Osteoblast (primary cell): ENCODE measurements around the gene PSMD6. TPM values are rescaled to one million over a fixed set of nuclear protein-coding genes. Genes with fewer than 3 reads are reported as not detected.

Experiments used
- DNase-seq: peaks from one replicate; pipeline ENCODE4 v3.0.0; 2011; ENCODE audit warnings: low spot score, mixed read lengths; ENCODE audit not compliant: insufficient read length; ENCODE audit errors: missing footprints
- H2AFZ ChIP-seq: 2 replicates; pipeline ENCODE4 v1.6.0; 2011; ENCODE audit warnings: mild to moderate bottlenecking, low read length
- H3K27ac ChIP-seq: 2 replicates; pipeline ENCODE4 v1.5.1; 2011; ENCODE audit warnings: mild to moderate bottlenecking, low read depth, low read length, moderate library complexity
- H3K27me3 ChIP-seq: 2 replicates; pipeline ENCODE4 v1.6.0; 2012; ENCODE audit warnings: mild to moderate bottlenecking, control low read depth, inconsistent platforms, low read length, moderate library complexity; ENCODE audit not compliant: insufficient read depth
- H3K36me3 ChIP-seq: 2 replicates; pipeline ENCODE4 v1.5.1; 2011; ENCODE audit warnings: mild to moderate bottlenecking, low read length, control low read depth, moderate library complexity; ENCODE audit not compliant: insufficient read depth
- H3K4me1 ChIP-seq: 2 replicates; pipeline ENCODE4 v1.5.1; 2011; ENCODE audit warnings: mild to moderate bottlenecking, low read length, control low read depth, moderate library complexity; ENCODE audit not compliant: insufficient read depth
- H3K4me2 ChIP-seq: 2 replicates; pipeline ENCODE4 v1.6.0; 2011; ENCODE audit warnings: mild to moderate bottlenecking, low read length; ENCODE audit not compliant: insufficient read depth
- H3K4me3 ChIP-seq: fragments of 200-600 bp; sonication (generic); 3 replicates; pipeline ENCODE4 v1.5.1; 2012; ENCODE audit warnings: mild to moderate bottlenecking, low read length, inconsistent platforms; ENCODE audit not compliant: insufficient read depth
- H3K79me2 ChIP-seq: 2 replicates; pipeline ENCODE4 v1.6.0; 2012; ENCODE audit warnings: mild to moderate bottlenecking, low read length, control low read depth, inconsistent platforms; ENCODE audit not compliant: insufficient read depth
- H3K9me3 ChIP-seq: 2 replicates; pipeline ENCODE4 v1.5.1; 2011; ENCODE audit warnings: low read depth, low read length, control low read depth
- H4K20me1 ChIP-seq: 2 replicates; pipeline ENCODE4 v1.6.0; 2012; ENCODE audit warnings: mild to moderate bottlenecking, low read length, control low read depth; ENCODE audit not compliant: insufficient read depth
- total RNA-seq: library from RNA; depleted of rRNA; stranded (reverse); fragments of >200 nt; gene quantifications from 2 replicates; pipeline ENCODE4 v1.2.3, GENCODE V29; 2012
- TF ChIP-seq, protein P1 (sequence below): IDR thresholded peaks from 2 replicates; pipeline ENCODE4 v1.5.1; 2011; ENCODE audit warnings: mild to moderate bottlenecking, low read depth, low read length, moderate library complexity; ENCODE audit errors: extremely low read depth

The PSMD6 gene
- total RNA-seq, 1 donor: 76.7 TPM

DNA sequence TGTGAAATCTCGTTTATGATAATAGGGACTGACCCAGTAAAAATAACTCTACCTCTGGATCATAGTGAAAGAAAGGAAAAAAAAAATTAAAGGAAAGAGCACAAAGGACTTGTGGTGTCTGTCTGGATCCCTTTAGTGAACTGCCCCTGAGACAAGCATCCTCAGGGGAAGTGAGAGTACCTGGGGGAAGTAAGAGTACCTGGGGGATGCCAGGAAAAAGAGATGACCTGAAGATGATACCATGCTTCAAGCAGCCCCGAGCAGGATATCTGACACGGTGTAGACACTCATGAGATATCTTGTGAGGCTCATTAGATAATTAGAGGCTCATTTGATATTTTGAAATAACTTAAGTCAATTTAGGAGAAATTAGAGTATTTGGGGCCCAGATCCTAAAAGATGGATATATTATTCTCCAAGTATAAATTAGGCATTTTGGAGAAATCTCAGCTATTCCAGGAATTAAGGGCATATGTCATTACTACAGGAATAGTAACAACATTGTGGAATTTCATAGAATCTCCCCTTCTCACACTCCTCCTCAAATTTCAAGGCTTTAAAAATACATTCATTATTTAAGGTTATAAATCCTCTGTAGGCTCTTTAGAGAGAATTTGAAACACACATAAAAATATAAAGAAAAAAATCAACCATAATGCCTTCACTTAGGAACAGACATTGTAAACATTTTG lies 36.3 kb upstream of the PSMD6 start:
- Histone ChIP-seq H4K20me1 (no peaks in the 10 kb centered on the region), H3K4me2 (no peak overlapping the region), H3K4me1 (no peaks in the 10 kb centered on the region), H3K27me3 (no peaks in the 10 kb centered on the region), H2AFZ (no peak overlapping the region), H3K27ac (no peak overlapping the region), H3K36me3 (no peaks in the 10 kb centered on the region), H3K79me2 (no peaks in the 10 kb centered on the region), H3K9me3 (no peaks in the 10 kb centered on the region), H3K4me3 (no peak overlapping the region)
- TF ChIP-seq, protein P1, sequence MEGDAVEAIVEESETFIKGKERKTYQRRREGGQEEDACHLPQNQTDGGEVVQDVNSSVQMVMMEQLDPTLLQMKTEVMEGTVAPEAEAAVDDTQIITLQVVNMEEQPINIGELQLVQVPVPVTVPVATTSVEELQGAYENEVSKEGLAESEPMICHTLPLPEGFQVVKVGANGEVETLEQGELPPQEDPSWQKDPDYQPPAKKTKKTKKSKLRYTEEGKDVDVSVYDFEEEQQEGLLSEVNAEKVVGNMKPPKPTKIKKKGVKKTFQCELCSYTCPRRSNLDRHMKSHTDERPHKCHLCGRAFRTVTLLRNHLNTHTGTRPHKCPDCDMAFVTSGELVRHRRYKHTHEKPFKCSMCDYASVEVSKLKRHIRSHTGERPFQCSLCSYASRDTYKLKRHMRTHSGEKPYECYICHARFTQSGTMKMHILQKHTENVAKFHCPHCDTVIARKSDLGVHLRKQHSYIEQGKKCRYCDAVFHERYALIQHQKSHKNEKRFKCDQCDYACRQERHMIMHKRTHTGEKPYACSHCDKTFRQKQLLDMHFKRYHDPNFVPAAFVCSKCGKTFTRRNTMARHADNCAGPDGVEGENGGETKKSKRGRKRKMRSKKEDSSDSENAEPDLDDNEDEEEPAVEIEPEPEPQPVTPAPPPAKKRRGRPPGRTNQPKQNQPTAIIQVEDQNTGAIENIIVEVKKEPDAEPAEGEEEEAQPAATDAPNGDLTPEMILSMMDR: no peak
- DNase-seq: no peak

DNA sequence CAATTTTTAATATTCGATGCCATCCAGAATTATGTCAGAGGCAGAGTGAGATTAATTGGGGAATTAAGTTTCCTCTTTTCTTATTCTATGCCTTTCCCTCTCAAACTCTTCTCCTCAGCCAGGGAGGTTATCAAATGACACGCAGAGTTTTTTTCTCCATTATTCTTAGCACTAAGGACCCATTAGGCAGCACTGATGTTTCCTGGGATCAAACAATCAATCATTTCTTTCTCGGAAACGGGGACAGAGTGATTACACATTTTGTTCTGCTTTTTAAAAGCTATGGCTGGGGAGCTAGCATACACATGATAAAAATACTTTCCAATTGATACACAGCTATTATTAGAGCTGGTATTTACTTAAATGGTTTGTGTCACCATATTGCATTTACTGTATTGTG lies 35.3 kb upstream of the PSMD6 start:
- Histone ChIP-seq H3K4me1 (no peaks in the 10 kb centered on the region), H3K4me2 (no peak overlapping the region), H4K20me1 (no peaks in the 10 kb centered on the region), H3K4me3 (no peak overlapping the region), H2AFZ (no peak overlapping the region), H3K9me3 (no peaks in the 10 kb centered on the region), H3K79me2 (no peaks in the 10 kb centered on the region), H3K36me3 (no peaks in the 10 kb centered on the region), H3K27me3 (no peaks in the 10 kb centered on the region), H3K27ac (no peak overlapping the region)
- DNase-seq: no peak
- TF ChIP-seq, protein P1: no peak

- TF ChIP-seq, protein P1: no peak
- Histone ChIP-seq H3K79me2 (no peaks in the 10 kb centered on the region), H2AFZ (no peak overlapping the region), H4K20me1 (no peaks in the 10 kb centered on the region), H3K9me3 (no peaks in the 10 kb centered on the region), H3K4me2 (no peak overlapping the region), H3K4me1 (no peaks in the 10 kb centered on the region), H3K27me3 (no peaks in the 10 kb centered on the region), H3K36me3 (no peaks in the 10 kb centered on the region), H3K4me3 (no peak overlapping the region), H3K27ac (no peak overlapping the region)
- no peak for DNase-seq
These were observed 33.9 kb upstream of the PSMD6 start for GRCh38 chr3:64057231-64057630.

GRCh38 chr3:64056606-64057180 lies 33.4 kb upstream of the PSMD6 start:
- H3K27me3 ChIP-seq: no peaks in the 10 kb centered on the region
- H3K27ac ChIP-seq: no peak overlapping the region
- H3K4me3 ChIP-seq: no peak overlapping the region
- no peaks in the 10 kb centered on the region for H3K79me2 ChIP-seq
- H3K4me1 ChIP-seq: no peaks in the 10 kb centered on the region
- H2AFZ ChIP-seq: no peak overlapping the region
- no peak overlapping the region for H3K4me2 ChIP-seq
- no peaks in the 10 kb centered on the region for H4K20me1 ChIP-seq
- DNase-seq: peak; percentile 52
- TF ChIP-seq, protein P1: no peak
- no peaks in the 10 kb centered on the region for H3K9me3 ChIP-seq
- no peaks in the 10 kb centered on the region for H3K36me3 ChIP-seq
